A673 (cell line): ENCODE measurements around the gene FNDC3B.

Experiments used
- EZH2 ChIP-seq: fragments of 200-600 bp; sonication (generic); IDR thresholded peaks from 2 replicates; pipeline ENCODE4 v1.6.1; 2017; ENCODE audit warnings: borderline replicate concordance, low read depth, mild to moderate bottlenecking, mixed read lengths, antibody characterized with exemption, low read length; ENCODE audit not compliant: poor library complexity, severe bottlenecking
- TF ChIP-seq, protein P1 (sequence below): fragments of 300-800, 200-600 bp; sonication (generic); conservative IDR thresholded peaks from 2 replicates; pipeline ENCODE4 v1.5.1; 2017; ENCODE audit warnings: low read depth, mild to moderate bottlenecking, antibody characterized with exemption, low read length, moderate library complexity, mixed read lengths

GRCh38 chr3:172307141-172307560 lies 267.8 kb downstream of the FNDC3B start:
- TF ChIP-seq, protein P1, sequence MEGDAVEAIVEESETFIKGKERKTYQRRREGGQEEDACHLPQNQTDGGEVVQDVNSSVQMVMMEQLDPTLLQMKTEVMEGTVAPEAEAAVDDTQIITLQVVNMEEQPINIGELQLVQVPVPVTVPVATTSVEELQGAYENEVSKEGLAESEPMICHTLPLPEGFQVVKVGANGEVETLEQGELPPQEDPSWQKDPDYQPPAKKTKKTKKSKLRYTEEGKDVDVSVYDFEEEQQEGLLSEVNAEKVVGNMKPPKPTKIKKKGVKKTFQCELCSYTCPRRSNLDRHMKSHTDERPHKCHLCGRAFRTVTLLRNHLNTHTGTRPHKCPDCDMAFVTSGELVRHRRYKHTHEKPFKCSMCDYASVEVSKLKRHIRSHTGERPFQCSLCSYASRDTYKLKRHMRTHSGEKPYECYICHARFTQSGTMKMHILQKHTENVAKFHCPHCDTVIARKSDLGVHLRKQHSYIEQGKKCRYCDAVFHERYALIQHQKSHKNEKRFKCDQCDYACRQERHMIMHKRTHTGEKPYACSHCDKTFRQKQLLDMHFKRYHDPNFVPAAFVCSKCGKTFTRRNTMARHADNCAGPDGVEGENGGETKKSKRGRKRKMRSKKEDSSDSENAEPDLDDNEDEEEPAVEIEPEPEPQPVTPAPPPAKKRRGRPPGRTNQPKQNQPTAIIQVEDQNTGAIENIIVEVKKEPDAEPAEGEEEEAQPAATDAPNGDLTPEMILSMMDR: no peak
- no peak for TF ChIP-seq EZH2
